Measurements from ENCODE around the gene CNTN5.

GRCh38 chr11:100367892-100368291 lies 1347.1 kb downstream of the CNTN5 start:
- TF ChIP-seq EP300 (IDR thresholded peaks at IDR 0.05; ENCODE audit: borderline replicate concordance) (no peak), TAF1 (IDR thresholded peaks at IDR 0.05; ENCODE audit: low read depth) (no peak), USF1 (IDR thresholded peaks at IDR 0.05) (no peak), FOXM1 (IDR thresholded peaks at IDR 0.05; ENCODE audit: borderline replicate concordance, low read depth) (no peak), CEBPB (IDR thresholded peaks at IDR 0.05) (no peak), YY1 (IDR thresholded peaks at IDR 0.05; ENCODE audit: low read depth) (no peak)
- TF ChIP-seq, protein P1, sequence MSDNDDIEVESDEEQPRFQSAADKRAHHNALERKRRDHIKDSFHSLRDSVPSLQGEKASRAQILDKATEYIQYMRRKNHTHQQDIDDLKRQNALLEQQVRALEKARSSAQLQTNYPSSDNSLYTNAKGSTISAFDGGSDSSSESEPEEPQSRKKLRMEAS (IDR thresholded peaks at IDR 0.05) = no peak
- TF ChIP-seq, protein P2, sequence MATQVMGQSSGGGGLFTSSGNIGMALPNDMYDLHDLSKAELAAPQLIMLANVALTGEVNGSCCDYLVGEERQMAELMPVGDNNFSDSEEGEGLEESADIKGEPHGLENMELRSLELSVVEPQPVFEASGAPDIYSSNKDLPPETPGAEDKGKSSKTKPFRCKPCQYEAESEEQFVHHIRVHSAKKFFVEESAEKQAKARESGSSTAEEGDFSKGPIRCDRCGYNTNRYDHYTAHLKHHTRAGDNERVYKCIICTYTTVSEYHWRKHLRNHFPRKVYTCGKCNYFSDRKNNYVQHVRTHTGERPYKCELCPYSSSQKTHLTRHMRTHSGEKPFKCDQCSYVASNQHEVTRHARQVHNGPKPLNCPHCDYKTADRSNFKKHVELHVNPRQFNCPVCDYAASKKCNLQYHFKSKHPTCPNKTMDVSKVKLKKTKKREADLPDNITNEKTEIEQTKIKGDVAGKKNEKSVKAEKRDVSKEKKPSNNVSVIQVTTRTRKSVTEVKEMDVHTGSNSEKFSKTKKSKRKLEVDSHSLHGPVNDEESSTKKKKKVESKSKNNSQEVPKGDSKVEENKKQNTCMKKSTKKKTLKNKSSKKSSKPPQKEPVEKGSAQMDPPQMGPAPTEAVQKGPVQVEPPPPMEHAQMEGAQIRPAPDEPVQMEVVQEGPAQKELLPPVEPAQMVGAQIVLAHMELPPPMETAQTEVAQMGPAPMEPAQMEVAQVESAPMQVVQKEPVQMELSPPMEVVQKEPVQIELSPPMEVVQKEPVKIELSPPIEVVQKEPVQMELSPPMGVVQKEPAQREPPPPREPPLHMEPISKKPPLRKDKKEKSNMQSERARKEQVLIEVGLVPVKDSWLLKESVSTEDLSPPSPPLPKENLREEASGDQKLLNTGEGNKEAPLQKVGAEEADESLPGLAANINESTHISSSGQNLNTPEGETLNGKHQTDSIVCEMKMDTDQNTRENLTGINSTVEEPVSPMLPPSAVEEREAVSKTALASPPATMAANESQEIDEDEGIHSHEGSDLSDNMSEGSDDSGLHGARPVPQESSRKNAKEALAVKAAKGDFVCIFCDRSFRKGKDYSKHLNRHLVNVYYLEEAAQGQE (IDR thresholded peaks at IDR 0.05; ENCODE audit: low read depth) = no peak

Measured in Ishikawa (cell line).